ENCODE measurements around the gene MYBPC3.
"Not testable (repeated sequence)": the region's sequence is repeated elsewhere in the genome, so short reads cannot be mapped to it uniquely, and the experiment has no call there.

Gene MYBPC3

GRCh38 chr11:47338396-47339241 is 13.9 kb downstream of the MYBPC3 start:
- DNase-seq (ENCODE audit: low spot score): no peak

- no peak for DNase-seq (ENCODE audit: low spot score)
Observed at GRCh38 chr11:47337229-47337924, 15.1 kb downstream of the MYBPC3 start.

- no peak for DNase-seq (ENCODE audit: low spot score)
Observed at GRCh38 chr11:47336595-47336994, 15.9 kb downstream of the MYBPC3 start.

GRCh38 chr11:47335733-47336132 is 16.8 kb downstream of the MYBPC3 start:
- no peak for DNase-seq (ENCODE audit: low spot score)

- not testable (repeated sequence) for DNase-seq (ENCODE audit: low spot score)
Observed at GRCh38 chr11:47334699-47335411, 17.6 kb downstream of the MYBPC3 start.

GRCh38 chr11:47333886-47334443 is 18.5 kb downstream of the MYBPC3 start:
- DNase-seq (ENCODE audit: low spot score): no peak

- no peak for DNase-seq (ENCODE audit: low spot score)
Observed at GRCh38 chr11:47333526-47333845, 19.0 kb downstream of the MYBPC3 start.

- no peak for DNase-seq (ENCODE audit: low spot score)
Observed at GRCh38 chr11:47332791-47333525, 19.5 kb downstream of the MYBPC3 start.

GRCh38 chr11:47332303-47332711 is 20.2 kb downstream of the MYBPC3 start:
- no peak for DNase-seq (ENCODE audit: low spot score)

- DNase-seq (ENCODE audit: low spot score): no peak
Observed at GRCh38 chr11:47331454-47332302, 20.8 kb downstream of the MYBPC3 start.

- no peak for DNase-seq (ENCODE audit: low spot score)
Observed at GRCh38 chr11:47329987-47330931, 22.2 kb downstream of the MYBPC3 start.

- DNase-seq (ENCODE audit: low spot score): no peak
Observed at GRCh38 chr11:47329431-47329986, 23.0 kb downstream of the MYBPC3 start.

- DNase-seq (ENCODE audit: low spot score): peak; percentile 57
Observed at GRCh38 chr11:47328449-47329390, 23.8 kb downstream of the MYBPC3 start.

GRCh38 chr11:47327949-47328348 is 24.6 kb downstream of the MYBPC3 start:
- no peak for DNase-seq (ENCODE audit: low spot score)

- DNase-seq (ENCODE audit: low spot score): no peak
Observed at GRCh38 chr11:47327025-47327424, 25.5 kb downstream of the MYBPC3 start.

GRCh38 chr11:47326198-47326597 is 26.3 kb downstream of the MYBPC3 start:
- DNase-seq (ENCODE audit: low spot score): no peak

- no peak for DNase-seq (ENCODE audit: low spot score)
Observed at GRCh38 chr11:47325271-47326041, 27.0 kb downstream of the MYBPC3 start.

Measured in Ammon's horn (tissue), 1 donor.